Measurements from ENCODE around the gene ANKRD28.
"Not testable (repeated sequence)": the region's sequence is repeated elsewhere in the genome, so short reads cannot be mapped to it uniquely, and the experiment has no call there.

The ANKRD28 gene

DNA sequence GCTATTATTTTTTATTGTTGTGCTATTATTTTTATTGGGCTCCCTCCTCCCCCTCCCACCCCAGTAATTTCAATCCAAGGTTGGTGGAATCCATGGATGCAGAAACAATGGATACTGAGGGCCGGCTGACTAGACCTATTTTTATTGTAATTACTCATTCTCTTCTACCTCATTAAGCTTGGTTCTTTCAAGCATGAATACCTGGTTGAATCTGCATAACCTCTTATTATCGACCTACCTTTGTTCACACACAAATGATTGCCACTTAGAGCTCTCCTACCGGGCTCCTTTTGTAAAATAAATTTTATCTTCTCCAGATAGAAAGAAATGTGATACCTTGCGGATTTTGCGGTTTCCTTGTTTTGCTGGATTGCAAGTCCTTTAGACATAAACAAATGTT is 164.6 kb downstream of the ANKRD28 start:
- DNase-seq: no peak

GRCh38 chr3:15632212-15632580 is 165.6 kb downstream of the ANKRD28 start:
- DNase-seq: no peak

DNA sequence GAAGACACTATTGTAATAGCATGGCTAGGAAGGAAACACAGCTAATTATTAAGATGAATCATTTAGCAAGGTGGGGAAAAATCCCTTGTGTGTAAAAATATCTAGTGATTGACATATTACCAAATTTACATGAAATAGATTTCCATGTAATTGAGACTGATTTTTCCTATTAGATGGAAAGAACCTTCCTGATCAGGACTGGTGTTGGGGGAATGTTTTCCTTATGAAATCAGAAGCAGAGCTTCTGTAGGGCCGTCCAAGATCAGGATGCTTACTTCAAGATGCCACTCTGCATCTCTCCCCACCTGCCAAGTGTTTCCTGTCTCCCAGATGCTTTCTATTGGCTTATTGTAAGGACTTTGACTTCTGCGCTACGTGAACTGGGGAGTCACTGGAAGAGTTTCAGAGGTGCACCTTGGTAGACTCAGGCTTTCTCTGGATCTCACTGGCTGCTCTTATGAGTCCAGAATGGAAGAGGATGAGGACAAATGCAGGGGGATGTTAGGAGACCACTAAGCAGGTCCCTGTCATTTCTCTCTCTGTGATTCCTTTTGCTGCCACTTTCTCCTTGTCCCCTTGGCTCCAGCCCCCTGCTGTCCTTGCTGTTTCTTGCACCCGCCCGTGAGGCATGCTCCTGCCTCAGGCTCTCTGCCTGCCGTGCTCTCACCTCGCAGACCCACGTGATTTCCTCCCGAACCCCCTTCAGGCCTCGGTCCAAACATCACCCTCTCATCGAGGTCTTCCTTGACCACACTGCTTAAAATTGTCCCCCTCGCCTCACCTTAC is 166.2 kb downstream of the ANKRD28 start:
- no peak for DNase-seq

DNA sequence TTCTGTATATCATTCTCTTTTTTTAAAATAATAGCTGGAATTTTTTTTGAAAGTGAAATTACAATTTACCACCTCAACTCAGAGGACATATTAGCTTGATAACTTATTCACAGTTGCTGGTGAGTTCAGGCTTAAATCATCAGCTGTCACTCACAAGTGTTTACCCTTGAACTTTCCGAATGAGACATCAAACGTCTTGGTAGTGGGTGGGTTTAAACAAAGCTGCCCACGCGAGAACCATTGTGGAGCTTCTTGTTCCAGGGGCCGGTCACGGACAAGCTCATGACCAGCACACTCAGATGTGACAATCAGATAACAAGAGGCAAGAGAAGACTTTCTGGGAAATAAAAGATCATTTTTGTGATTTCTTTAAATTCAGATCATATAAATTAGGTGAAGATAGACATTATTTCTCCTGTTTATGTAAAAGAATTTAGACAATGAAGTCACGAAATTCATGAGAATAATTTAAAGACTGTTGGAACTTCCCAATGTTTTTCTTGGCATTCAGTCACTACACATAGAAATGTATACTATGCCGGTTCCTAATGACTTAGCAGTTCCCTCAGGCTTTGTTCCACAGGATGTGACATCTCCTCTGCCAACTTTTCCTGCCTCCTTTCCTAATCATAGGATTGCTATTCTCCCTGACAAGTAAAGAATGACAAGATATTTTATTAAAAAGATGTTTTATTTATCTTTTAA is 167.0 kb downstream of the ANKRD28 start:
- DNase-seq: no peak

DNA sequence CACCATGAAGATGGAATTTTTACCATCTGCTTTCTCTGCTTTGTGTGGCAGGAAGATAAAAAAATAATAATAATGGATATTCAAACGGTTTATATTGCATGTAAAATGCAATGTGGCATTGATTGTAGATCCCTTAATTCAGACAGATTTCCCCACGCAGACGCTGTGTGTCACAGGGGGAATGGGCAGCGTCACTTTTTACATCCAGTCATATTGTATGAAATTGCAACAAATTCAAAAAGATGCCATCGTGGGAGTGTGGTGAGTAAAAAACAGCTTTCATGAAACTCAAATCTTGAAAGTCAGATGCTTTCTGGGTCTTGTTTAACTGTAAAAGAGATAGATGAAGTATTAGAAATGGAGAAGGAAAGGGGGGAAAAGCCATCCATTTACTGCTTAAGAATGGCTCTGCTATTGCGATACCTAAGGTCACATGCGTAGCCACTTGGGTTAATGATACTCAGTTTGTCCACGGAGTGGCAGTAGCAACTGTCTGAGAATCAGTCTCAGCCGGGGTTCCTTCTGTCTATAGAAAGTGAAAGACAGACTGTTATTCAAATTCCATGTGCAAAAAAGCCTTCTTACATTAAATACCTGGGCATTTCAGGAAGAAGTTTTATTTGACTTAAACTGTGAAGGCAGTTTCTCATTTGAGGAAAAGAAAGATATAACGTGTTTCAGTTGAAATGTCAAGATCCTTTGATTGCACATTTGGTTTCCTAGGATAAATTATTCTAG is 167.8 kb downstream of the ANKRD28 start:
- peak; percentile 87 for DNase-seq

DNA sequence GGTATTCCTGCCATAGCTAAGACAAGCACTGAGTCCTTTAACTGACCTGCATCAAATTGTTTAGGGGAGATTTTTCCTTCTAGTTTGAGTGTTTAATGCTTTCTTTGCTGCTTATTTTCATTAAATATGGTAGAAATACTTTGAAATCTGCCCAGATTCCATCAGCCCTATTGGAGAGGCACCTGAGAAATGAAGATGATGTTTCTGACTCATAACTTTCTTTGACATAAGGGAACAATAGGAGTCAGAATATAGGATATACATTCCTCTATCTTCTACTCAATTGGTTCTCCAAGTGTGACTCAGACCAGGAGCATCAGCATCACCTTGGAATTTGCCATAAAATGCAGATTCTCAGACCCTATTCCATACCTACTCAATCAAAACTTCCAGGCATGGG is 168.8 kb downstream of the ANKRD28 start:
- no peak for DNase-seq

- no peak for DNase-seq
These were observed 174.0 kb downstream of the ANKRD28 start for GRCh38 chr3:15623535-15624440.

- not testable (repeated sequence) for DNase-seq
These were observed 177.9 kb downstream of the ANKRD28 start for GRCh38 chr3:15619659-15620464.

All from RPMI8226 (cell line).